ENCODE results near the gene ILF3. TPM values are rescaled to one million over a fixed set of nuclear protein-coding genes. Genes with fewer than 3 reads are reported as not detected.
"Not testable (repeated sequence)": the region's sequence is repeated elsewhere in the genome, so short reads cannot be mapped to it uniquely, and the experiment has no call there.

Gene ILF3
- total RNA-seq, 2 donors from 2014 or later: 114 to 196 TPM

DNA sequence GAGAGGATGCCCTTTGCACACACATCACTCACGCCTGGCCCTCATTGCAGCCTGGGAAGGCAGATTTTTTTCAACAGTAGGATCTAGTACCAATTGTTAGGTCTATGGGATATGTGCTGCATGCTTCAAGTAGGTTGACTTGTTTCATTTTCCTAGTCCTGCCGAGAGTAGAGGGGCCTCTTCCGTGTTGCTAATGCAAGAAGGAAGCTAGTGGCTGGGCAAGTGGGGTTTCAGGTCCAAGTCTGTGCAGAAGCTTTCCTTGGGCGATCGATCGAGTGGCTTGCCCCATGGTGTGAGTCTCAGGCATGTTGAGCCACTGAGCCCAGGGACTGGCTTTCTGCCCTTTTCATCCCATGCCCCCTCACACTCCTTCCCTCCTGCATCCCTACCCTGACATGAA lies 13.7 kb downstream of the ILF3 start:
- peaks cover 3 to 28% of the 10 kb centered on the region in 2 donors for H3K4me1 ChIP-seq (ENCODE audit: control insufficient read depth in 1 of 2, low read depth in 2 of 2)
- no peak for DNase-seq (ENCODE audit: low spot score)

DNA sequence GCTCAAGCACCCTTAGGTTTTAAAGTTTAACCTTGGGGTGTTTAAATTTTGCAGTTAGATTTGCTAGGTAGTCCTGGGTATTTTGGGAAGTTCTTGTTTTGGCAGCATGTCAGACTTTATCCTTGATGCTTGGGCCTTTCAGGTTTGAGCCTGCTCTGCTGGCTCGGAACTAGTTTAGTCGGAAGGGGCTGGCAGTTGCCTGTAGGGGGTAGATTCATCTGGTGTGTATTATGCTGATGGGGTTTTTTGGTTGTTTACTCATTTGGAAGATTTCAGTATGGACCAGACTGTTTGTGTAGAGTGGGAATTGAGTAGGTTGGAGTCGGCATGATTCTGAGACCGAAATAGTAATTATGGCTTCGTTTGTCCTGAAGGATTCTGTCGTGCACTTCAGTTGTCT lies 15.1 kb downstream of the ILF3 start:
- Histone ChIP-seq H3K4me1 (ENCODE audit: control insufficient read depth in 1 of 2, low read depth in 2 of 2) (peaks cover 0 to 14% of the 10 kb centered on the region in 2 donors), H3K9me3 (no peaks in the 10 kb centered on the region), H3K4me3 (no peak overlapping the region), H3K27ac (no peak overlapping the region), H3K36me3 (peaks cover 28% of the 10 kb centered on the region), H3K27me3 (replicated peaks; ENCODE audit: insufficient read depth) (no peaks in the 10 kb centered on the region)
- DNase-seq (ENCODE audit: low spot score) (no peak), ATAC-seq (ENCODE audit: insufficient number of reproducible peaks, low FRiP score, low read depth) (no peak)
- TF ChIP-seq, protein P1, sequence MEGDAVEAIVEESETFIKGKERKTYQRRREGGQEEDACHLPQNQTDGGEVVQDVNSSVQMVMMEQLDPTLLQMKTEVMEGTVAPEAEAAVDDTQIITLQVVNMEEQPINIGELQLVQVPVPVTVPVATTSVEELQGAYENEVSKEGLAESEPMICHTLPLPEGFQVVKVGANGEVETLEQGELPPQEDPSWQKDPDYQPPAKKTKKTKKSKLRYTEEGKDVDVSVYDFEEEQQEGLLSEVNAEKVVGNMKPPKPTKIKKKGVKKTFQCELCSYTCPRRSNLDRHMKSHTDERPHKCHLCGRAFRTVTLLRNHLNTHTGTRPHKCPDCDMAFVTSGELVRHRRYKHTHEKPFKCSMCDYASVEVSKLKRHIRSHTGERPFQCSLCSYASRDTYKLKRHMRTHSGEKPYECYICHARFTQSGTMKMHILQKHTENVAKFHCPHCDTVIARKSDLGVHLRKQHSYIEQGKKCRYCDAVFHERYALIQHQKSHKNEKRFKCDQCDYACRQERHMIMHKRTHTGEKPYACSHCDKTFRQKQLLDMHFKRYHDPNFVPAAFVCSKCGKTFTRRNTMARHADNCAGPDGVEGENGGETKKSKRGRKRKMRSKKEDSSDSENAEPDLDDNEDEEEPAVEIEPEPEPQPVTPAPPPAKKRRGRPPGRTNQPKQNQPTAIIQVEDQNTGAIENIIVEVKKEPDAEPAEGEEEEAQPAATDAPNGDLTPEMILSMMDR (IDR thresholded peaks at IDR 0.05): no peak

More for the DNA sequence above, 13.7 kb downstream of the ILF3 start:
- Histone ChIP-seq H3K27ac (no peak overlapping the region), H3K27me3 (replicated peaks; ENCODE audit: insufficient read depth) (no peaks in the 10 kb centered on the region), H3K36me3 (peaks cover 16% of the 10 kb centered on the region), H3K4me3 (no peak overlapping the region), H3K9me3 (no peaks in the 10 kb centered on the region)
- TF ChIP-seq, protein P1 (IDR thresholded peaks at IDR 0.05): no peak
- ATAC-seq (ENCODE audit: insufficient number of reproducible peaks, low FRiP score, low read depth): no peak

DNA sequence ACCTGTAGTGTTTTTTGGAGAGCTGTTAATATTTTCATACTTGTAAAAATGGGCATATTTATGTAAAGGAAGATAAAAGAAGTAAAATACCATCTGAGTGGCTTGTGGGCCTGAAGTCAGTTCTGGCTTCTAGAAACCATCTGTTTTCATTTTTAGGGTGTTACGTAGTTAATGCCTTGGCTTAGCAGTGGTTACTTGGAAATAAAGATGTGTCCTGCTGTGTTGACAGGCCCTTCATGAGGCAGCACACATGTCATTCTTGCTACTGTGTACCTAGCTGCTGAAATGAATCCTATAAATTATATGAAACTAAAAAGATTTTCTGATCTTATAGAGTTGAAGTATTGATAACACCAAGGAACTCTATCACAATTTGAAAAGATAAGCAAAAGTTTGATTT lies 16.0 kb downstream of the ILF3 start:
- H3K4me3 ChIP-seq: no peak overlapping the region
- TF ChIP-seq, protein P1 (IDR thresholded peaks at IDR 0.05): no peak
- no peak overlapping the region for H3K27ac ChIP-seq
- ATAC-seq (ENCODE audit: insufficient number of reproducible peaks, low FRiP score, low read depth): no peak
- peaks cover 28% of the 10 kb centered on the region for H3K36me3 ChIP-seq
- peaks cover 0 to 12% of the 10 kb centered on the region in 2 donors for H3K4me1 ChIP-seq (ENCODE audit: control insufficient read depth in 1 of 2, low read depth in 2 of 2)
- no peaks in the 10 kb centered on the region for H3K27me3 ChIP-seq (replicated peaks; ENCODE audit: insufficient read depth)
- H3K9me3 ChIP-seq: no peaks in the 10 kb centered on the region
- DNase-seq (ENCODE audit: low spot score): no peak

DNA sequence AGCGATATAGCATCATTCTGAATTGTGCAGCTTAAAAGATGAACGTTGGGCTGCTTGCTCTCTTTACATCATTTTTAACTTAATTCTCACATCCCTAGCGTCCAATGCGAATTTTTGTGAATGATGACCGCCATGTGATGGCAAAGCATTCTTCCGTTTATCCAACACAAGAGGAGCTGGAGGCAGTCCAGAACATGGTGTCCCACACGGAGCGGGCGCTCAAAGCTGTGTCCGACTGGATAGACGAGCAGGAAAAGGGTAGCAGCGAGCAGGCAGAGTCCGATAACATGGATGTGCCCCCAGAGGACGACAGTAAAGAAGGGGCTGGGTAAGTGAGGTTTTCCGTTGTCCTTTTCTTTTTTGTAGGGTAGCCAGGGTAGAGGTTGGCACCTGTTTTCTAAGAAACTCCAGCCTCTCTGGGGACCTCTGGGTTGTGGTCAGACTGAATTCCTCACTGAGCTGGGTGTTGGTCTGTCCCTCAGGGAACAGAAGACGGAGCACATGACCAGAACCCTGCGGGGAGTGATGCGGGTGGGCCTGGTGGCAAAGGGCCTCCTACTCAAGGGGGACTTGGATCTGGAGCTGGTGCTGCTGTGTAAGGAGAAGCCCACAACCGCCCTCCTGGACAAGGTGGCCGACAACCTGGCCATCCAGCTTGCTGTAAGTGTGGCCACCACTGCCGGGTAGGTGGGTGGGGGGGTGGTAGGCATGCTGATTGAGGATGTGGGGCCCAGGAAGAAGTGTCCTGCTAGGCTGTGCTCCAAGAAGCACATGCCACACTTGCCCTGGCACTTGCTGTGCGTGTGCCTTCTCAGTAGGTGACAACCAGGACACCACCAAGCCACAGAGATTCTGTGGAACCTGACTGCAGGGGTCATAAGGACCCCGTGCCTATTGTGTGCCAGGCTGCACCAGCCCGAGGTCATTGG lies 17.0 kb downstream of the ILF3 start:
- no peak for DNase-seq (ENCODE audit: low spot score)
- Histone ChIP-seq H3K4me1 (ENCODE audit: control insufficient read depth in 1 of 2, low read depth in 2 of 2) (peaks cover 0 to 12% of the 10 kb centered on the region in 2 donors), H3K27ac (no peak overlapping the region), H3K9me3 (no peaks in the 10 kb centered on the region), H3K4me3 (no peak overlapping the region), H3K36me3 (peaks cover 32% of the 10 kb centered on the region), H3K27me3 (replicated peaks; ENCODE audit: insufficient read depth) (no peaks in the 10 kb centered on the region)
- TF ChIP-seq, protein P1 (IDR thresholded peaks at IDR 0.05): no peak
- no peak for ATAC-seq (ENCODE audit: insufficient number of reproducible peaks, low FRiP score, low read depth)

DNA sequence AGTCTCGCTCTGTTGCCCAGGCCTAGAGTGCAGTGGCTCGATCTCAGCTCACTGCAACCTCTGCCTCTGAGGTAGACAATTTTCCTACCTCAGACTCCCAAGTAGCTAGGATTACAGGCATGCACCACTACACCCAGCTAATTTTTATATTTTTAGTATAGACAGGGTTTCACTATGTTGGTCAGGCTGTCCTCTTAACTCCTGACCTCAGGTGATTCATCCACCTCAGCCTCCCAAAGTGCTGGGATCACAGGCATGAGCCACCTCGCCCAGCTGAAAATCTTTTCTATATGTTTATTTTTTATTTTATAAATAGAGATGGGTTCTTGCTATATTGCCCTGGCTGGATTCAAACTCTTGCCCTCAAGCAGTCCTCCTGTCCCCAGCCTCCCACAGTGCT lies 17.8 kb downstream of the ILF3 start:
- not testable (repeated sequence) for DNase-seq (ENCODE audit: low spot score); H3K9me3 ChIP-seq; H3K27ac ChIP-seq; H3K27me3 ChIP-seq (replicated peaks; ENCODE audit: insufficient read depth); H3K4me3 ChIP-seq; ATAC-seq (ENCODE audit: insufficient number of reproducible peaks, low FRiP score, low read depth)
- H3K36me3 ChIP-seq: peaks cover 34% of the 10 kb centered on the region
- H3K4me1 ChIP-seq (ENCODE audit: control insufficient read depth in 1 of 2, low read depth in 2 of 2): peaks cover 0 to 12% of the 10 kb centered on the region in 2 donors

DNA sequence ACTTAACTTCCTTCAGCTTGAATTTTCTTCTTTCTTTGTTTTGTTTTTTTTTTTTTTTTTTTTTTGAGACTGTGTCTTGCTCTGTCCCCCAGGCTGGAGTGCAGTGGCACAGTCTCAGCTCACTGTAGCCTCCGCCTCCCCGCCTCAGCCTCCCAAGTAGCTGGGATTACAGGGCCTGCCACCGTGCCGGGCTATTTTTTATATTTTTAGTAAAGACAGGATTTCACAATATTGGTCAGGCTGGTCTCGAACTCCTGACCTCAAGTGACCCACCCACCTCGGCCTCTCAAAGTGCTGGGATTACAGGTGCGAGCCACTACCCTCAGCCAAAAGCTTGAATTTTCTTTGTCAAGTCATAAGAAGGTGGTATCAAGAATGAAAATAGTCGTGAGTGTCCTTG lies 21.1 kb downstream of the ILF3 start:
- H3K27me3 ChIP-seq (replicated peaks; ENCODE audit: insufficient read depth); H3K4me1 ChIP-seq (ENCODE audit: control insufficient read depth in 1 of 2, low read depth in 2 of 2); H3K27ac ChIP-seq; ATAC-seq (ENCODE audit: insufficient number of reproducible peaks, low FRiP score, low read depth); H3K4me3 ChIP-seq; DNase-seq (ENCODE audit: low spot score); H3K9me3 ChIP-seq: not testable (repeated sequence)
- H3K36me3 ChIP-seq: peaks cover 67% of the 10 kb centered on the region

Measured in thoracic aorta (tissue), 2 donors.